HG03175 (cell line): ENCODE measurements around the gene TPRG1L.
"Not testable (repeated sequence)": the region's sequence is repeated elsewhere in the genome, so short reads cannot be mapped to it uniquely, and the experiment has no call there.

Source experiments
- ATAC-seq: cut with Tn5 transposase; IDR thresholded peaks from one replicate; pipeline ENCODE4 v1.9.1; 2021; ENCODE audit warnings: mild to moderate bottlenecking, moderate library complexity; ENCODE audit not compliant: unreplicated experiment

Gene TPRG1L

GRCh38 chr1:3607703-3608065 lies 17.1 kb upstream of the TPRG1L start:
- no peak for ATAC-seq

- ATAC-seq = no peak
Measured at GRCh38 chr1:3608154-3608553, 16.7 kb upstream of the TPRG1L start.

- ATAC-seq = no peak
Measured at GRCh38 chr1:3609016-3609768, 15.6 kb upstream of the TPRG1L start.

GRCh38 chr1:3609769-3610526 lies 14.9 kb upstream of the TPRG1L start:
- ATAC-seq = no peak

GRCh38 chr1:3610527-3611169 lies 14.2 kb upstream of the TPRG1L start:
- no peak for ATAC-seq

GRCh38 chr1:3611170-3612019 lies 13.4 kb upstream of the TPRG1L start, which contains the start of gene MEGF6:
MEGF6 (minus strand) TSS chr1:3611508; CDS start chr1:3611268, 240 bp downstream.
- ATAC-seq = no peak

GRCh38 chr1:3612123-3612522 lies 12.7 kb upstream of the TPRG1L start:
- no peak for ATAC-seq

GRCh38 chr1:3614755-3615742 lies 9.8 kb upstream of the TPRG1L start:
- no peak for ATAC-seq

GRCh38 chr1:3616861-3617260 lies 8.0 kb upstream of the TPRG1L start:
- no peak for ATAC-seq

GRCh38 chr1:3617806-3618345 lies 6.9 kb upstream of the TPRG1L start:
- ATAC-seq = no peak

GRCh38 chr1:3618531-3618880 lies 6.3 kb upstream of the TPRG1L start:
- no peak for ATAC-seq

- ATAC-seq = no peak
Measured at GRCh38 chr1:3618881-3619671, 5.7 kb upstream of the TPRG1L start.

- ATAC-seq = no peak
Measured at GRCh38 chr1:3620708-3621107, 4.1 kb upstream of the TPRG1L start.

- ATAC-seq = not testable (repeated sequence)
Measured at GRCh38 chr1:3621151-3621671, 3.6 kb upstream of the TPRG1L start.

GRCh38 chr1:3622102-3622501 lies 2.7 kb upstream of the TPRG1L start:
- ATAC-seq = not testable (repeated sequence)

GRCh38 chr1:3623441-3624199 lies 1.2 kb upstream of the TPRG1L start:
- ATAC-seq = no peak

- peak; percentile 2 for ATAC-seq
Measured at GRCh38 chr1:3625151-3625907, 514 bp downstream of the TPRG1L start.
